Urothelium cell line (cell line): ENCODE data around the gene EXOSC7.

Experiments
- DNase-seq: peaks from one replicate; pipeline ENCODE4 v3.0.0; 2011; ENCODE audit warnings: low spot score, mixed read lengths
- FAIRE-seq: peaks from 2 replicates; lab custom pipeline; 2011; peaks lifted over from hg19 to GRCh38; lab: Jason Lieb, UNC

The EXOSC7 gene

DNA sequence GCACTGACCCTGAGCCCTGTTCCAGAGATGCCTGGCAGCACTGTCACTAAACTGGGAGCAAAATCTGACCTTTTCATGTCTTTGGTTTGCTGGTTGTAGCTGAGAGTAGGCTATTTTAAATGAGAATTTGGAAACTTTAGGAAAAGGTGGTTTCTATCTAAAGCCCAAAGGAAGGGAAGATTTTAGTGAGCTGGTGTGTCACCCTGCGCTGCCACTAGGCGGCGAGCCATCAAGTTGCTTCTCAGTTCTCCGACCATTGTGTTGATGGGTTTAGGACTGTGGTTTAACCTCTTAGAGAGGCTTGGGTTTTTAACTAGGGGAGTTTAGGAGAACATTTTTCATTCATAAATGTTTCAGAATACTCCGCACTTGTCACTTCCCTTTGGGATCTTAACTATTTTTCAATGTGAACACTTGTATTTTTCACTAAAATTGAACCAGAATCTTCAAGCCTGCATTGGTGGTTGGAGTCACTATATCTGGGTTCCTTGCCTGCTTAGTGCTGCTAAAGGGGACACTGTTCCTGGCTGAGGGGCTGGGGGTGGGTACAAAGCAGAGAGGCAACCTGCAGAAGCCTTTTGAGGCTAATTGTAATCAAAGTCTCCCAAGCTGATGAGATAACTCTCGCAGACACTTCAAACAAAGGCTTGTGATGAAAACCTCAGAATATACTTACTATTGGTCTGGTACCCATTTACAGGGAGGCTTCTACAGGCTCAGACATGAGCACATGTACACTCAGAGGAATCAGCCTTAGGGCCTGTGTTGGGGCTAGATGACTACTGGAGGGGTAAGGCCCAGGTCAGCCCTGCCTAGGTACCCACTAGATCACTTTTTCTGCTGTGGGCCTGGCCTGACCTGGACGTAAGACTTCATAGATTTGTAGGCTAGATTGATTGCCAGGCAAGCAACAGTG lies 16.8 kb downstream of the EXOSC7 start:
- DNase-seq (peak; percentile 43), FAIRE-seq (no peak)

DNA sequence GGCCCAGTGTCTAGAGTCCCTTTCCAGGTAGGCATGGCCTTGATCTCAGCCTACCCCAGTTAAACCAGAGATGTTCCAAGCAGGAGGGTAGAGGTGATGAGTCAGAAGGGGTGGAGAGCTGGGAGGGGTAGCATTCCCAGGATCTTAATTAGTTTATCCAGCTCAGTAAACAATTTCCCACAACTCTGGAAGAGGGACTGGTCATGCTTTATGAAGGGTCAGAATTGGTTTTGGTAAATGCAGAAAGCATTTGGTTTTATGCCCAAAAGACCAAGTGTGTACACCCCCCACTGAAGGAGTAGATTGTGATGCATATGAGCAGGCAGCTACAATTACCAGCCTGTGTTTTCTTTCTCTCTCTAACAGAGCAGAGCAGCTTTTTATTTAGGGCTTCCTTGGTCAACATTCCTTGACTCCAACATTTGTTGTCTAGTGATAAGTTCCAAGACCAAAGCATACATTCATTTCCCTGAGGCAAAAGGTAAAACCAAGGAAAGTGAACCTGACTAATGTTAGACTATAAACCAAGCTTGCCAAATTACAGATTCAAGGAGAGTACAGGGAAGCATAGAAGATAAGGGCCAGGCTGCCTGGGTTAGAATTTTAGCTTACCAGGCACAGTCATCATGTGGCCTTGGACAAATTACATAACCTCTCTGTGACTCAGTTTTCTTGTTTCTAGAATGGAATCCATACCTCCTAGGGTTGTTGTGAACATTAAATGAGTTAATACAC lies 17.6 kb downstream of the EXOSC7 start:
- no peak for DNase-seq
- FAIRE-seq = no peak

DNA sequence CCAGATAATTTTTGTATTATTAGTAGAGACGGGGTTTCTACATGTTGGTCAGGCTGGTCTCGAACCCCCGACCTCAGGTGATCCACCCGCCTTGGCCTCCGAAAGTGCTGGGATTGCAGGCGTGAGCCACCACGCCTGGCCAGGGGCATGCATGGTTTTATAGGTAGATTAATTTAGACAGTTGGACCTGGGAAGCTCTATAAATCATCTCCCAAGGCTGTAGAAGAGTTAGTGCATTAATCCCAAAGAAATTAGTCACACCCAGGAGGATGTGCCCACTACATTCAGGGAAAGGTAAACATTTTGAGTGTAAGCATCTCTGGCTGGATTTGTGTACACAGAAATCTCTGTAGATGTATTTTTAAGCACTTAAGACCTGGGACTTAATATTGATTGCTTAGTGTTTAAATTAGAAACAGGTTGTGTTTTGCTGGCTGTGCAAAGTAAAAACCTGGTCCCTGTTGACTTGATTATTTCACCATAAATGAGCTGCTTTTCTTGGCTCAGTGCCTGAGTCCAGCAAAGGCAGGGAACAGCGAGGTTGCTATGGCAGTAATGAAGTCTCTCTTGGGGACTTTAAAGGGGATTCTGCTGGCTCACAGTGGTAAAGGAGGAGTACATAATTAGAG lies 19.2 kb downstream of the EXOSC7 start:
- FAIRE-seq (no peak), DNase-seq (no peak)

DNA sequence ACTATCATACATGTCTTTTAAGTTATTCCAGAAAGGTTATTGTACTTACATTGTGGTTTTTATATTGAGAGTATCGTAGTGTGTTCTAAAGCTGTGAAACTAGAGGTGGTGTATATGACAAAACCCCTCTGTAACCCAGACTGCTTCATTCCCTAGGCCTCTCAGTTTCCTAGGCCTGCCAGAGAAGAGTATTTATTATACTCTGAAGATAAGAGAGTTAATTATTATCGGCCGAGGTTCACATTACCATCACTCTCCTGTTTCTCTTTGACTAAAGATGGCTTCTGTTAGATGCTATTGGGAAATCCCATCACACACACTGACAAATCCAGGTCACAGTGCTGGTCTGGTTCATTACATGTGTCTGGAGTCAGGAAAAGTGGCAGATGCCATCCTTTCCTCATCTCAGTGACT lies 20.5 kb downstream of the EXOSC7 start:
- DNase-seq = no peak
- FAIRE-seq = no peak

DNA sequence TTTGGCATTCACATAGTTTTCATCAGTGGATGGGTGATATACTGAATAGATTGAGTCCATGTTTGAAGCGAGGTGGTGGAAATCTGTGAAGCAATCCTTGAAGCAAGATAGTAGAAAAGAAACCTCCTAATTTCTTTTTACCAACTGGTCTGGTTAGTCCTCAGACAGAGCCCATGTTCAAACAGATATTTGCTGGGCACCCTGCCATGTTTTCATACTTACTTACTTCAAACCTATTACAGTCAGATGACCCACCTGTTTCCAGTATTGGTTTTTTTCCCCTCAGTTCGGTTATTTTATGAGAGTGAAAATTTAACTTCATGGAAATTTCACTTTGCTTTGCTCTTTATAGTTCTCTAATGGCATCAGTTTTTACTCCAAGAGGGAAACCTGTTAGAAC lies 23.7 kb downstream of the EXOSC7 start:
- DNase-seq = no peak
- no peak for FAIRE-seq

DNA sequence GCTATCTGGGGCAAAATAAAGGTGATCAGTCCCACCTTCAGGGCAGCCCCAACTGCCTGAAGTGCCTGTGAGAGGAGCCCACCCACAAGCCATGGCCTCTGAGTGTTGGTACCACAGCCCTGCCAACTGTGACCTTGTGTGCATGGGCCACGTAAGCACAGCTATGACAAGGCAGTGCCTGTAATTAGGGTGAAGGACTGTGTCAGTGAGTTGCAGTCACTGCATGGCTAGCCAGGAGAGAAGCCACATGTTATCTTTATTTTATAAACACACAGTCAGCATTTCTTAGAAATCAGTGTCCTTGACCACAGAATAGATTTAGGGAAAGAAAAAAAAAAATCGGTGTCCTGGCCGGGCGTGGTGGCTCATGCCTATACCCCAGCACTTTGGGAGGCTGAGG lies 24.8 kb downstream of the EXOSC7 start:
- DNase-seq (no peak), FAIRE-seq (no peak)

DNA sequence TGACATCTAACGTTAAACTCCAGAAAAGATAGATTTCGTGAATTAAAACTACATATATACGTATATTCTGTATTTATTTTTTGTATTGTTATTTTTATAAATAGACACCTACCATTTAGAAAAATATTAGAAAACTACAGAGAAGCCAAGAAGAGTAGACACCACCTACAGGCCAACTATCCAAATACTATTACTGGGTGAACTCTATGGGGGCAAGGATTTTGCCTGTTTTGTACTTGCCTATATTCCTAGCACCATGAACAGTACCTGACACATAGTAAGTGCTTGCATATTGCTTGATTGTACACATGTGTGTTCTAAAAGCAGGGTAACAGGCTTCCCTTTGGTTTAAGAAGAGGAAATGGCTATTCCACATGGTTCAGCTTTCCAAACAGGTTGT lies 25.7 kb downstream of the EXOSC7 start:
- FAIRE-seq (no peak), DNase-seq (no peak)

DNA sequence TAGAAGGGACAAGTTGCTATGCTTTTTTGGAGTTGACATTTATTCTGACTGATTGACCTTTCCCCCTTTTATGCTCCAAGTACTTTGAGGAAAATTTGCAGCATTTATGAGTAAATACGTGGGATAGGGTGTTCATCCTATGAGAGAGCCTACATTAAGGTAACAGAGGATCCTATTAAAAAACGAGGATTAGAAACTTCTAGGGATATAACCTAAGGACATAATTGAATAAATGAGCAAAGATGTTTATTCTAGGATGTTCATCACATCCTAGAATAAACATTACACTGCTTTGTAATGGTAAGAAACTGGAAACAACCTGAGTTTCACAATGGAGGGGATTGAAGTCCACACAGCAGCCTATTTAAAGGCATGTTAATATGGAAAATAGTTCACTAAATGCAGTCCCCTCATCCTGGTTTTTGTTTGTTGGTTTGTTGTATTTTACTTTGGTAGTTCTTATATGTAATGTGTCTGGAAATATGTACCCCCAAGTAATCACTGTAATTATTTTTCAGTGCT lies 26.2 kb downstream of the EXOSC7 start:
- no peak for FAIRE-seq
- DNase-seq = no peak

DNA sequence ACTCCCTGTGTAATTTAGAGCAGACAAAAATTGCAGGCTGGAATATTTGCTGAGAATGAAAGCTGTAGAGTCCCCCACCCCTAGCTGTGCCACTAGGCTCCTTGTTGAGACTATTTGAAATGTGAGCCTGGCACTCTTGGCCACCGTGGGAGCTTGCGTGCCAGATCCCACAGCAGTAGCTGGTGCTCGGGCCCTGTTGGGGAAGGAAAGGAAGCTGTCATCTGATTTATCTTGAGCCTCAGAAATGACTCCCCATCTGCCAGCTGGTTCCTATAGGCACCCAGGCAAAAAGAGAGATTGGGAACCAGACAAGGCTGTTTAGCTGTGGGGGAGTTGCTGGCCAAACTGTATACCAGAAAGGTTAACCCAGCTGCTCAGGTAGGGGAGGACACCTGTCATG lies 26.7 kb downstream of the EXOSC7 start:
- no peak for DNase-seq
- no peak for FAIRE-seq

DNA sequence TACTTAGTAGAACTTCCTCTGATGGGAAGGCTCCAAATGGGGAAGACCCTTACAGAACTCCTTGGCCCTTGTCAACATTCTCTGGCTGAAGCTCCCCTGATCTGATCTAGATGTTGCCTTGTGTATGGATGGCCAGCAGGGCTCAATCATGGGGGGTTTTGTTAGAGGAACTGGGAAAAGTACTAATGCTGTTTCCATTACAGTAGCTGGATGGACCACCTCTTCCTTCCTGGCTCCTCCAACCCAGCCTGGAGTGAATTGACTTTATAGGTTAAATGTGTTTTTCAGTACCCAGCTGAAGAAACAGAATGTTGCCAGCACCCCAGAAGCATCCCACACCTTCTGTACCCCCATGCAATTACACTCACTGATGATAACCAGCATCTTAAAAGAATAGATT lies 27.4 kb downstream of the EXOSC7 start:
- FAIRE-seq = no peak
- no peak for DNase-seq

DNA sequence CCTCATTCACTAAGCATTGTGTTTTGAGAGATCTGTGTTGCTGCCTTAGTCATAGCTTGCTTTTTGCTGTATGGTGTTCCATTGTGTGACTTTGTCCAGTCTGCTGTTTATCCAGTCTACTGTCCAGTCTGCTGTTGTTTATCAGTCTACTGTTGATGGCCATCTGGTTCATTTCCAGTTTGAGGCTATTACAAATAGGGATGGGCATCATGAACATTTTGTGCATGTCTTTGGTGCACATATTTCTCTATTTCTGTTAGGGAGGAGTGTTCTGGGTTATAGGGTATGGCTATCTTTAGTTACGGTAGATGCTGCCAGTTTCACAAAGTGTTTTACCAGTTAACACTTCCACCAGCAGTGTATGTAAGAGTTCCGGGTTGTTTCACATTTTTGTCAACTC lies 27.8 kb downstream of the EXOSC7 start:
- no peak for DNase-seq
- FAIRE-seq = no peak

DNA sequence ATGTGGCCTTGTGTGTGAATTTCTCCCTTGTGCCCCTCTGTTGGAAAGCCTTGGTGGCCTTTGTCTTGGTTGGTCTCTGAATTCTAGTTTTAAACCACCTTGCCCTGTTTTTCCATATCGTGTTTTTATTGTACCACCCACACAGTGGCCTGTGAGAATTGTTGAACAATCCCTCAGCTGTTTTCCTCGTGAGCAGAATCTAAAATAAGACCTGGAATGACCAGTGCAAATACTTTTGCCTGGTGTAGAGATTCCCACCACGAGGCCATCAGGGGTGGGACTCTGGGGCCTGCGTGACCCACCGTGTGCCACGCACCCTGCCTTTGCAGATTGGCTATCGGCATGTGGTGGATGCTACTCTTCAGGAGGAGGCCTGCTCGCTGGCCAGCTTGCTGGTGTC lies 31.0 kb downstream of the EXOSC7 start:
- DNase-seq (no peak), FAIRE-seq (no peak)

DNA sequence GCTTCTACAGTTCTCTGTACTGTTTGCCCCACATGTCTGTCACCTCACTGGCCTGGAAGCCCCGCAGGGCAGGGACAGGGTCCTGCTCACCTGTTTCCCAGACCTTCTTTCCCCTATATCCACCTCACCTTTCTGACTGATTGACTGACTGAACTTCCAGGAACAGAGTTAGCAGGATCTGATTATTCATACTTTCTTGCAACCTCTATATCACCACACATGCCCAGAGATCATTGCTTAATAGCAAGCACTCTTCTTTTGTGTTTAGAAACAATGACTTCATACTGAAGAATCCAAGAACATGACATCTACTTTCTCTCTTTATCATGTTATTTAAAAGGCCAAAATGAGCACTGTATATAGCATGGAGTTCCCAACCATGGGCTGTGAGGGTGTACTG lies 32.1 kb downstream of the EXOSC7 start:
- FAIRE-seq (no peak), DNase-seq (no peak)

DNA sequence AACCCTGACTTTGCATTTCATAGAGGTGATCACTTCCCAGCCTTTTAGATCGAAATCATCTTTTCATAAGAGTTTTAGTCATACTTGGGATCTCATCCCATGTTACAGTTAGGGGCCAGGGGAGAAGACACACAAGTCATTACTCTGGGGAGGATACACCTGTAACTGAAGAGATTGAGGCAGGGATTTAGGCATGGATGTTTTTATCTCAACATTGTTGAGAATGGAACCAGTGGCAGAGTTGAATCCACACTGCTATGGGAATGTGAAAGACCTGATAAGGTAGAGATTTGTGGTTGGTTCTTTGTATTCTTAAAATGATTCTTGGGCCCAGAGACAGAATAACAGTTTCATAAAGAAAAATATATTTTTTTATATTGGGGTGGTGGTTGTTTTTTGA lies 33.8 kb downstream of the EXOSC7 start:
- no peak for DNase-seq
- FAIRE-seq = no peak

DNA sequence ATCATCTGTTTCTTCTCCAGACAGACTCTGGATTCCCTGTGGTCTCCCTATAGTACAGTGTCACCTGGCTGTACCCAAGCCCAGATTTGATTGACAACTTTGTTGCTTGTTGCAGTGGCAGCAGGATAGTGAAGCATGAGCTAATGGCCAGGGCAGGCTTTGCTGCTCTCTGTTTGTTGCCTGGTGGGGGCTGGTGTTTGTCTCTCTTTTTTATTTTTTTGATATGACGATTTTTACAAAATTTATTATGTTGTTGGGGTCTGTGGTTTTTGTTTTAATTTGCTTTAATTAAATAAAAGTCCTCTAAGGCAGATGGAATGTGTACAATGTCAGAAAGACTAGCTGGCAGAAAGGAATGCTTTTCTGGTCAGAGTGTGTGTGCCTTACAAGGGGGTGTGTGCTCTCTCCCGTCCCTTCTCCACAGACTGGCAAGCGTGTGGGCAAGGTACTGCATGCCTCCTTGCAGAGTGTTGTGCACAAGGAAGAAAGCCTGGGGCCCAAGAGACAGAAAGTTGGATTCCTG lies 34.8 kb downstream of the EXOSC7 start:
- DNase-seq (peak; percentile 70), FAIRE-seq (no peak)

DNA sequence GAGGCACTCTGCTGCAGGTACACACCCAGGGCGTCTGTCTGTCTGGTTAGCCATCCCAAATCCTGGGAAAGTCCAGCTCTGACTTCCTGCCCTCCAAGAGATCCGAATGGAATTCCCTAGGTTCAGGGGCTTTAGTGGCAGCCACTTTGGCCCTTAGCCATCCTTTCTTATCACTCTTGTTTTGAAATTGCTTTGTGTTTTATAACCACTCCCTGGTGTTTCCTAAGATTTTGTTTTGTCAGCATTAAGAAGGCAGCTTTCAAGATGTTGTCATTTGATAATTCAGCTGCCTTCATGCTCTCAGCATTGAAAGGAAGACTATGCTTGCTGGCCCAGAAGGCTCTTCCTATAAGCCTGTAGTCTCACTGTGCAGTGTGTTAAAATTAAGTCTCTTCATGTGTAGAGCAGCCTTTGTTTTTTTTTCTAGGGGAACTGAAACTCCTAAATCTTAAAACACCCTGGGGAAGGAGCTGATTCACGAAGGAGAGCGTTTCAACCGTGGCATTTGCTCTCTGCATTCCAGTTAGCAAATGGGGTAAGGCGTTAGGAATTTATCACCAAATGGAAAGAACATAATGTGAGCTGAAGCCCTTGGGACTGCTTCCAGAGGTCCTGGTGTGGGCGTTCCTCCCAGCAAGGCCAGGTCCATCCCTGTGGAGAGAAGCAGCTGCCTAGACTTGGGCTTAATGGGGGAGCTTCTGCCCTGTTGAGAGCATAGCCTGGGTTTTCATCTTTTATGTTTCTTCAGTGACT lies 35.9 kb downstream of the EXOSC7 start:
- DNase-seq (peak; percentile 56), FAIRE-seq (no peak)

DNA sequence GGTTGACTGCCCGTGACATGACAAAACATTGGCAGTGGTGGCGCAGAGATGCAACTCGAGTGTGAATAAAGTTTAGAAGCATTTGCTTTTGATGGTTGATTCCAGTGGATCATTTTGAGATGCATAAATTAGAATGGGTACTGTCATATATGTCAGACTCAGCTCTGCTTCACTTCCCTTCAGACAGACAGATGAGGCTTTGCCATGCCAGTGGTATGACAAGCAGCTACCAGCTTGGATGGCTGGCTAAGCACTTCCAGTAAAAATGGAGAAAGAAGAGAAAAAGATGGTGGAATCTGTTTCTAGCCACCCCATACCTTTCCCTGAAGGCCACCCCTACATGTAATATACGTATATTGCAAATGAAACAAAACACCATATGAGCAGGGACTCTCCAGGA lies 36.5 kb downstream of the EXOSC7 start:
- FAIRE-seq (no peak), DNase-seq (no peak)

DNA sequence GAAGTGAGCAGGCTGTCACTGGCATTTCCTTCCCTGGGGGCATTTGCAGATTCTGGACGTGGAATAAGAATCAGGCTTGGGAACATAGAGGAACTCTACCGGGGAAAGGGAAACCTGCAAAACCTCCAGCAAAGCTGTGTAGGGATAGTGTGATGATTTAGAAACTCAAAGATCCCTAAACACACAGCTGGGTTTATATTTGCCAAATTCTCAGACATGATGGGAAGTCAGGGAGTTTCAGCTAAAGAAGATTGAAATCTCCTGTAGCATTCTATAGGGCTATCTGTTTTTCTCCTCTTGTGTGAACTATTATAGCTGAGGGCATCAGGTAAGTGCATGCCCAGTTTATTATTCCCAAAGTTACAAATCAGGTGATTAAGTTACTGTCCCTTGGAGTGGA lies 40.9 kb downstream of the EXOSC7 start:
- no peak for DNase-seq
- FAIRE-seq = no peak

DNA sequence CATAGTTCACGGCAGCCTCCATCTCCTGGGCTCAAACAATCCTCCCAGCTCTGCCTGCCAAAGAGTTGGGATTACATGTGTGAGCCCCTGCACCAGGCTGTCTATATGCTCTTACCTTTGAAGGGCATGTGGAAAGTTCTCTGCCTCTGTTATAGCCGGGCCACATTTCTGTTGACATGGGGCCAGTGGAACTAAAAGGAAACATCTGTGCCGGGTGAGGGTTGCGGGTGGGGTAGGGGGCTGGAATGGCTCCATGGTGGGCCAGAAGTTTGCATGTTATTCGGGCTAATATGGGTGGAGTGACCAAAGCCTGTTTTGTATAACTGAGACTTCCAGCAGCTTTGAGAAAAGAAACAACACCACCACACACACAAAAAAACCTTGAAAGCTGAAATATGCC lies 41.8 kb downstream of the EXOSC7 start:
- no peak for FAIRE-seq

DNA sequence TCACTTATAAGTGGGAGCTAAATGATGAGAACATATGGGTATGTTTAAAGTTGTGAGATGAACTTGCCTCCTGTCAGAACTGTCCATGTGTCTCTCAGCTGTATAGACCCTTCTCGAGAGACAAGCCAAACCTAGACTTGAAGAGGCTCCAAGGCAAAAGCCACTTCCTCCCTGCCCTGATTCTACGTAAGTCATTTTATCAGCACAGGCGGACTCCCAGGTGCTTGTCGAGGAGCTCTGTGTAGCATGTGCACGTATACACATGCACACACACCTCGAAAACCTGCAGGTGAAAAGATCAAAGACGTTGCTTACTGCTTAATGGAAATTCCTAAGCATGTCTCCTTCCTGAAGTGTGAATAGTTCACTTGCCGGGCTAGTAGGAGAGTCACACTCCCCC lies 44.5 kb downstream of the EXOSC7 start:
- DNase-seq (no peak), FAIRE-seq (no peak)

More for the DNA sequence above, 41.8 kb downstream of the EXOSC7 start:
- DNase-seq = no peak
